DOHH2 (cell line): Measurements from ENCODE around the gene OXTR.

Experiments
- H3F3A ChIP-seq: fragments of 200-600 bp; sonication (generic), shearing (Covaris generic); 2 replicates; pipeline ENCODE4 v1.6.0; 2016; ENCODE audit warnings: antibody characterized with exemption, mild to moderate bottlenecking; ENCODE audit not compliant: control insufficient read depth, insufficient read depth
- H3K27ac ChIP-seq: fragments of 200-600 bp; sonication (generic); 2 replicates; pipeline ENCODE4 v1.5.1; 2014; ENCODE audit warnings: low read depth, mild to moderate bottlenecking, low read length, moderate library complexity
- H3K27me3 ChIP-seq: fragments of 200-600 bp; sonication (generic); 2 replicates; pipeline ENCODE4 v1.6.1; 2014; ENCODE audit warnings: mild to moderate bottlenecking, low read length, mixed read lengths; ENCODE audit not compliant: control insufficient read depth
- H3K36me3 ChIP-seq: fragments of 200-600 bp; sonication (generic); 2 replicates; pipeline ENCODE4 v1.6.1; 2014; ENCODE audit warnings: mild to moderate bottlenecking, low read length, moderate library complexity, mixed read lengths; ENCODE audit not compliant: control insufficient read depth
- H3K4me1 ChIP-seq: fragments of 200-600 bp; sonication (generic); 2 replicates; pipeline ENCODE4 v1.6.1; 2014; ENCODE audit warnings: mild to moderate bottlenecking, low read length, mixed read lengths; ENCODE audit not compliant: control insufficient read depth
- H3K4me2 ChIP-seq: fragments of 200-600 bp; sonication (generic); 2 replicates; pipeline ENCODE4 v1.6.0; 2014; ENCODE audit warnings: mild to moderate bottlenecking, low read length, moderate library complexity
- H3K4me3 ChIP-seq: fragments of 200-600 bp; sonication (generic); 2 replicates; pipeline ENCODE4 v1.5.1; 2014; ENCODE audit warnings: mild to moderate bottlenecking, low read length, mixed read lengths
- H3K79me2 ChIP-seq: fragments of 200-600 bp; sonication (generic); 2 replicates; pipeline ENCODE4 v1.6.1; 2014; ENCODE audit warnings: mild to moderate bottlenecking, low read length, mixed read lengths; ENCODE audit not compliant: control insufficient read depth
- H3K9me2 ChIP-seq: fragments of 200-600 bp; sonication (generic); replicated peaks from 2 replicates; pipeline ENCODE4 v1.6.1; 2014; ENCODE audit warnings: mild to moderate bottlenecking, low read length, mixed read lengths; ENCODE audit not compliant: control insufficient read depth
- H3K9me3 ChIP-seq: fragments of 200-600 bp; sonication (generic); 2 replicates; pipeline ENCODE4 v1.6.1; 2014; ENCODE audit warnings: antibody characterized with exemption, low read length, mixed read lengths; ENCODE audit not compliant: control insufficient read depth, insufficient read depth
- H4K20me1 ChIP-seq: fragments of 200-600 bp; sonication (generic); 2 replicates; pipeline ENCODE4 v1.6.0; 2014; ENCODE audit warnings: low read depth, mild to moderate bottlenecking, antibody characterized with exemption, low read length, moderate library complexity; ENCODE audit not compliant: control insufficient read depth, insufficient read depth
- EZH2phosphoT487 ChIP-seq: fragments of 200-600 bp; sonication (generic); IDR thresholded peaks from 2 replicates; pipeline ENCODE4 v1.6.1; 2017; ENCODE audit warnings: borderline replicate concordance, mild to moderate bottlenecking, antibody characterized with exemption, low read length, moderate library complexity, mixed read lengths
- TF ChIP-seq, protein P1 (sequence below): fragments of 200-600 bp; sonication (generic); IDR thresholded peaks from one replicate; pipeline ENCODE4 v1.5.1; 2014; ENCODE audit warnings: antibody characterized with exemption, mild to moderate bottlenecking, low read depth, low read length; ENCODE audit not compliant: poor library complexity, severe bottlenecking

OXTR gene

DNA sequence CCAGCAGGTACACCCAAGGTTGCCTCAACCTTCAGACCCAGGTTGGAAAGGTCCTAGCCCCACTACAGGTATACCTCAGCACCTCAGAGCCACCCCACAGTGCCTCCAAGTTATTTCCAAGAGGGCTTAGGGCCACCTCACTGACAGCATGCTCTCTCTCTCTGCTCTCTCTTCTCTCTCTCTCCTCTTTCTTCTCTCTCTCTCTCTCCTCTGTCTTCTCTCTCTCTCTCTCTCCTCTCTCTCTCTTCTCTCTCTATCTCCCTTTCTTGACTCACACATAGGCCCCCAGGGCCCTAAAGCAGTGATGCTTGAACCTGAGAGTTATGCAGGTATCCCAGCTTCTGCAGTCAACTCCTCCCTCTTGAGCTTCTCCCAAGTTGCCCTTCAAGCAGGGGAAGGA is 31.6 kb downstream of the OXTR start:
- TF ChIP-seq, protein P1, sequence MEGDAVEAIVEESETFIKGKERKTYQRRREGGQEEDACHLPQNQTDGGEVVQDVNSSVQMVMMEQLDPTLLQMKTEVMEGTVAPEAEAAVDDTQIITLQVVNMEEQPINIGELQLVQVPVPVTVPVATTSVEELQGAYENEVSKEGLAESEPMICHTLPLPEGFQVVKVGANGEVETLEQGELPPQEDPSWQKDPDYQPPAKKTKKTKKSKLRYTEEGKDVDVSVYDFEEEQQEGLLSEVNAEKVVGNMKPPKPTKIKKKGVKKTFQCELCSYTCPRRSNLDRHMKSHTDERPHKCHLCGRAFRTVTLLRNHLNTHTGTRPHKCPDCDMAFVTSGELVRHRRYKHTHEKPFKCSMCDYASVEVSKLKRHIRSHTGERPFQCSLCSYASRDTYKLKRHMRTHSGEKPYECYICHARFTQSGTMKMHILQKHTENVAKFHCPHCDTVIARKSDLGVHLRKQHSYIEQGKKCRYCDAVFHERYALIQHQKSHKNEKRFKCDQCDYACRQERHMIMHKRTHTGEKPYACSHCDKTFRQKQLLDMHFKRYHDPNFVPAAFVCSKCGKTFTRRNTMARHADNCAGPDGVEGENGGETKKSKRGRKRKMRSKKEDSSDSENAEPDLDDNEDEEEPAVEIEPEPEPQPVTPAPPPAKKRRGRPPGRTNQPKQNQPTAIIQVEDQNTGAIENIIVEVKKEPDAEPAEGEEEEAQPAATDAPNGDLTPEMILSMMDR = no peak
- no peak for TF ChIP-seq EZH2phosphoT487
- H3K4me1 ChIP-seq = no peaks in the 10 kb centered on the region
- H4K20me1 ChIP-seq = no peaks in the 10 kb centered on the region
- H3K9me2 ChIP-seq = no peaks in the 10 kb centered on the region
- H3K27ac ChIP-seq = no peak overlapping the region
- H3K79me2 ChIP-seq = no peaks in the 10 kb centered on the region
- H3K4me3 ChIP-seq = no peak overlapping the region
- no peaks in the 10 kb centered on the region for H3F3A ChIP-seq
- H3K4me2 ChIP-seq = no peak overlapping the region
- peaks cover 13% of the 10 kb centered on the region for H3K27me3 ChIP-seq
- H3K9me3 ChIP-seq = no peaks in the 10 kb centered on the region
- no peaks in the 10 kb centered on the region for H3K36me3 ChIP-seq

DNA sequence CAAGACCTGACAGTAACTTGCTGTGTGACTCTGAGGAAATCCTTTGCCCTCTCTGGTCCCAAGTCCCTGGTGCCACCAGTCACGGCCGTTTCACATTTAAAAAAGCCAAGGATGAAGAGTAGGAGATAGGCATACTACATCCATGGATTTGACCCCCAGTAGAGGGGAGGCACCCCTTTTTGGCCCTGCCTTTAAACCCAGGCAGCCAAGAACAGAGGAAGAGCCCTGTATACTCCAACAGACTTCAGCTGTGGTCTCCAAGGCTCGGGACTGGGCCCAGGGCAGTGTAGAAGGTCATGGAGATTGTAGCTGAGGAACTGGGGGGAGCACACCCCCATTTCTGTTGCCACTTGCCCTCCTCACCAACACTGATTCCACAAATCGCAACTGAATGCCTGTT is 32.1 kb downstream of the OXTR start:
- TF ChIP-seq EZH2phosphoT487 = no peak
- TF ChIP-seq, protein P1 = no peak
- Histone ChIP-seq H3K9me2 (no peaks in the 10 kb centered on the region), H3K4me2 (no peak overlapping the region), H4K20me1 (no peaks in the 10 kb centered on the region), H3K27ac (no peak overlapping the region), H3K36me3 (no peaks in the 10 kb centered on the region), H3K4me3 (no peak overlapping the region), H3K4me1 (no peaks in the 10 kb centered on the region), H3F3A (no peaks in the 10 kb centered on the region), H3K9me3 (no peaks in the 10 kb centered on the region), H3K27me3 (peaks cover 10% of the 10 kb centered on the region), H3K79me2 (no peaks in the 10 kb centered on the region)

DNA sequence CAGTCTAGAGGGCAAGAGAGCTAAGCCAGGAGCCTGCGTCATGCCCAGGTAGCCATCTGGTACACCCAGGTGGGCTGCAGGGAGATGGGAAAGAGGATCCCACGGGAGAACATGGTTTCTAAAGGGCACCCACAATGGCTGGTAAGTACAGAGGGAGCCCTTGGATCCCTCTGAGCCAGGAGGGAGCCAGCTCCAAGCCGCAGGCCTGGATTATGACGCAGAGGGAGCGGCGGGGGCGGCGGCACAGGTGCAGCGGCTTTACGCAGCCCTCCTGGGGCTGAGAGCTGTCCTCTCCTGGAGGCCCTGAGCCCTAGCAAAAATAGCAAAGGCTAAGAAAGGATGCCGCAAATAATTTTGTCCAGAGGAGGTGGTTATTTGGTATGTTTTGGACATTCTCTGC is 33.0 kb downstream of the OXTR start:
- no peaks in the 10 kb centered on the region for H3F3A ChIP-seq
- H3K9me3 ChIP-seq = no peaks in the 10 kb centered on the region
- no peaks in the 10 kb centered on the region for H3K9me2 ChIP-seq
- H3K36me3 ChIP-seq = no peaks in the 10 kb centered on the region
- no peaks in the 10 kb centered on the region for H3K79me2 ChIP-seq
- no peak overlapping the region for H3K27ac ChIP-seq
- no peak overlapping the region for H3K4me2 ChIP-seq
- peaks cover 4% of the 10 kb centered on the region for H3K27me3 ChIP-seq
- TF ChIP-seq, protein P1 = no peak
- no peak for TF ChIP-seq EZH2phosphoT487
- H4K20me1 ChIP-seq = no peaks in the 10 kb centered on the region
- no peaks in the 10 kb centered on the region for H3K4me1 ChIP-seq
- H3K4me3 ChIP-seq = no peak overlapping the region

DNA sequence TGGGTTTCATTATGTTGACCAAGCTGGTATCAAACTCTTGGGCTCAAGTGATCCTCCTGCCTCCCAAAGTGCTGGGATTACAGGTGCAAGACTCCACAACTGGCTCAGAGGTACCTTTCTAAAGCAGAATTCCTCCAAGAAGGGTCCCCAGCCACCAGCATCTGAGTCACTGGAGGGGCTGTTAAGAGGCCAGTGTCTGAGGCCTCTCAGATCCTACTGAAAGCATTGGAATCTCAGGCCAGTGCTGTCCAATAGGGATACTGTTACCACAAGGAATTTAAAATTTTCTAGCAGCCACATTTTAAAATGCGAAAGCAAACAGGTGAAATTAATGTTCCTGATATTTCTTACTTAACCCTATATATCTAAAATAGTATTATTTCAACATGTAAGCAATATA is 34.5 kb downstream of the OXTR start:
- TF ChIP-seq EZH2phosphoT487 = no peak
- TF ChIP-seq, protein P1 = no peak
- Histone ChIP-seq H3K4me3 (no peak overlapping the region), H3K4me2 (no peak overlapping the region), H3F3A (no peaks in the 10 kb centered on the region), H3K9me3 (no peaks in the 10 kb centered on the region), H3K9me2 (no peaks in the 10 kb centered on the region), H3K4me1 (no peaks in the 10 kb centered on the region), H3K36me3 (no peaks in the 10 kb centered on the region), H4K20me1 (no peaks in the 10 kb centered on the region), H3K27ac (no peak overlapping the region), H3K27me3 (no peaks in the 10 kb centered on the region), H3K79me2 (no peaks in the 10 kb centered on the region)
